MM.1S (cell line): Measurements from ENCODE around the gene SRF.

Source experiments
- CTCF ChIP-seq: fragments of 300-600 bp; sonication (generic); IDR thresholded peaks from 2 replicates; pipeline ENCODE4 v1.5.1; 2016; ENCODE audit warnings: antibody characterized with exemption, low read length, mixed read lengths
- EZH2 ChIP-seq: fragments of 300-600 bp; sonication (generic); optimal IDR thresholded peaks from 2 replicates; pipeline ENCODE3; 2017; ENCODE audit warnings: low read depth, mild to moderate bottlenecking, antibody characterized with exemption, low read length, mixed read lengths

GRCh38 chr6:43150051-43150751 is 20.9 kb upstream of the SRF start:
- no peak for TF ChIP-seq EZH2
- TF ChIP-seq CTCF: no peak
